ENCODE results near the gene GLMP. TPM values are rescaled to one million over a fixed set of nuclear protein-coding genes. Genes with fewer than 3 reads are reported as not detected.
A peak's percentile ranks its signal among the peaks of the same experiment; 100 is the strongest.

GLMP gene
- total RNA-seq, 1 experiment from 2014 or later, result 17.7 TPM

DNA sequence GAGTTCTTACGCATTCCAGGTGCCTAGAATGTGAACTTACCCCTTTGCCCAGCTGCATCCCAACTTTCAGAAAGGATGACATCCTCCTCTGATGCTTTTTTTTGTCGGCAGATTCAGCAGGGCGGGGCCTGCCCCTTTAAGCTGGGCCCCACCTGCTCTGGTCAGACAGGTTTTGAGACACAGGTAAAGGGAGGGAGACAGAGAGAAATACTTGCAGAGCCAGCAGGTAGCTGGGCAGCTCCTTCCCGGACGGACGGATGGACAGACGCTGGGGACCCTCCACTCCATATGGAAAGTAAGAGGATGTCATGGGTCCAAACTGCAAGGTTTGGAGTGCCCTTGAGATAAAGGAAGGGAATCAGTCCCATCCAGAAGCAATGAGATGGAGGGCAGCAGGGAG lies 11.4 kb downstream of the GLMP start, which contains the start of gene TMEM79:
TMEM79 (plus strand) TSS at position 214 of the 400 bp plus-strand sequence. CDS start 902 bp downstream, outside the sequence.
- Histone ChIP-seq H3K4me2 (ENCODE audit: low read depth, low read length, poor library complexity, severe bottlenecking) (peak within 1 kb of the TSS; percentile 70), H3K9ac (ENCODE audit: low read length) (peak within 1 kb of the TSS; percentile 94), H3K27me3 (ENCODE audit: low read length) (no peaks in the 10 kb centered on the region), H3K36me3 (ENCODE audit: insufficient read depth, low read length) (peaks cover 14% of the 10 kb centered on the region; the same call in 1 of the 2 replicates), H3K79me2 (ENCODE audit: low read length) (peaks cover 50% of the 10 kb centered on the region), H3K9me3 (ENCODE audit: low read length) (no peaks in the 10 kb centered on the region), H3K4me3 (ENCODE audit: low read length) (peak within 1 kb of the TSS; percentile 74), H4K20me1 (ENCODE audit: insufficient read depth, low read depth, low read length) (peaks cover 25% of the 10 kb centered on the region; the same call in 1 of the 2 replicates), H2AFZ (ENCODE audit: low read length) (peak within 1 kb of the TSS; percentile 64; the same call in 1 of the 2 replicates), H3K27ac (ENCODE audit: low read length) (no peak within 1 kb of the TSS; the same call in 1 of the 2 replicates), H3K9me2 (replicated peaks; ENCODE audit: insufficient read depth, low read length) (no peaks in the 10 kb centered on the region), H3K4me1 (ENCODE audit: low read length) (peaks cover 24% of the 10 kb centered on the region)
- DNase-seq, result no peak

DNA sequence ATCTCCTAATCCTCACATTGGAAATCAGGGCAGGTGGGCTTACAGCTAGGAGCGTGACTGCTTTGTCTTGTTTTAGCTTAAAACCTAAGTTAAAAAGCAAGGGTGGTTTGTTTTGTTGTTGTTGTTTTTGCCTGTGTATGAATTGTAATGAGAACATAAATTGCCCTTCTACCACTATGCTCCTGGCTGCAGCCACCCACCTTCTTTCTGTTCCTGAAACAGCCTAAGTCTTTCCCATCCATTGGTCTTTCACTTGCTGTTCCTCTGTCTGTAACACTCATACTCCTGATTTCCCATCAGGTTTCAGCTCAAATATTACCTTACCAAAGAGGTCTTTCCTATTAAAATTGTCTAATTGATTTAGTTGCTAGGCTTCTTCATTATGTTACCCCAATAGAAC lies 12.0 kb downstream of the GLMP start:
- H3K9me3 ChIP-seq (ENCODE audit: low read length), result no peaks in the 10 kb centered on the region
- H3K4me1 ChIP-seq (ENCODE audit: low read length), result peaks cover 24% of the 10 kb centered on the region
- no peak for DNase-seq
- H3K9me2 ChIP-seq (replicated peaks; ENCODE audit: insufficient read depth, low read length), result no peaks in the 10 kb centered on the region
- peak overlapping the region; percentile 94 for H3K9ac ChIP-seq (ENCODE audit: low read length)
- peaks cover 56% of the 10 kb centered on the region for H3K79me2 ChIP-seq (ENCODE audit: low read length)
- no peak overlapping the region for H2AFZ ChIP-seq (ENCODE audit: low read length)
- peaks cover 16% of the 10 kb centered on the region; the same call in 1 of the 2 replicates for H3K36me3 ChIP-seq (ENCODE audit: insufficient read depth, low read length)
- peaks cover 25% of the 10 kb centered on the region; the same call in 1 of the 2 replicates for H4K20me1 ChIP-seq (ENCODE audit: insufficient read depth, low read depth, low read length)
- peak overlapping the region; percentile 74 for H3K4me3 ChIP-seq (ENCODE audit: low read length)
- H3K4me2 ChIP-seq (ENCODE audit: low read depth, low read length, poor library complexity, severe bottlenecking), result peak overlapping the region; percentile 70
- no peaks in the 10 kb centered on the region for H3K27me3 ChIP-seq (ENCODE audit: low read length)
- H3K27ac ChIP-seq (ENCODE audit: low read length), result no peak overlapping the region

DNA sequence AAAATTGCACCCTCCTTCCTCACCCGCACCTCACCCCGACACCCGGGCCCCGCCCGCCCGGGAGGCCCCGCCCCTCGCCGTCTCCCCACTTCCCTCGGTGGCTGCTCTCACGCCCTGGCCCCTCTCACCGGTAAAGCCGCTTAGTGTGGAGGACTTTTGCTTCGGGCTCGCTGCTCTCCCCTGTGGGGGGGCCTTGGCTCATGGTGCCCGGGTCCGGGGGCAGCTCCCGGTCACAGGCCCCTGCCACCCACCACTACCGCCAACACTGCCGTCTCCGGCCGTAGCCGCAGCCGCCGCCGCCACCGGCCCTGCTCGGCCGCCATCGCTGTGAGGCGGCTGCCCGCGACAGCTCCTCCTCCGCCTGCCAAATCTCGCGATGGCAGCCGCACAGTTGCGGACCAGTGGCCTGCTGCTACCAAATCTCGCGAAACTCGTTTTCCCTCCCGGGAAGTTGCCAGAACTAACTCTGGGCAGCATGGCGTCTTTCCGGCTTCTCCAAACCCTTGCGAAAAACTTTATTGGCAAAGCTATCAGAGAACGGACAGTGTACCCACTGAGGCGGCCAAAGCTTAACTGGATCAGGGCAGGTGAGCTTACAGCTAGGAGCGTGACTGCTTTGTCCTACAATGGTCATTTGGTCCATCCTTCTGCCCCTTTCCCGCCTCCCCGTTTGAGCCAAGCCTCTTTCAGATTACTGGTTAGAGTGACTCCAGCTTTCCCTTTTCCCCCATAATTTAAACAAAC lies 12.8 kb downstream of the GLMP start, which contains the start of gene SMG5:
SMG5 (minus strand) TSS at position 347 of the 744 bp plus-strand sequence; CDS start at position 202, 145 bp downstream.
- Histone ChIP-seq H2AFZ (ENCODE audit: low read length) (peak within 1 kb of the TSS; percentile 64; the same call in 1 of the 2 replicates), H3K27ac (ENCODE audit: low read length) (peak within 1 kb of the TSS; percentile 73), H3K9ac (ENCODE audit: low read length) (peak within 1 kb of the TSS; percentile 94), H3K4me2 (ENCODE audit: low read depth, low read length, poor library complexity, severe bottlenecking) (peak within 1 kb of the TSS; percentile 70), H3K9me2 (replicated peaks; ENCODE audit: insufficient read depth, low read length) (no peaks in the 10 kb centered on the region), H3K4me1 (ENCODE audit: low read length) (peaks cover 24% of the 10 kb centered on the region), H3K79me2 (ENCODE audit: low read length) (peaks cover 63% of the 10 kb centered on the region), H3K27me3 (ENCODE audit: low read length) (no peaks in the 10 kb centered on the region), H4K20me1 (ENCODE audit: insufficient read depth, low read depth, low read length) (peaks cover 25% of the 10 kb centered on the region; the same call in 1 of the 2 replicates), H3K36me3 (ENCODE audit: insufficient read depth, low read length) (peaks cover 24% of the 10 kb centered on the region; the same call in 1 of the 2 replicates), H3K4me3 (ENCODE audit: low read length) (peak within 1 kb of the TSS; percentile 74), H3K9me3 (ENCODE audit: low read length) (no peaks in the 10 kb centered on the region)
- DNase-seq, result peak; percentile 99

DNA sequence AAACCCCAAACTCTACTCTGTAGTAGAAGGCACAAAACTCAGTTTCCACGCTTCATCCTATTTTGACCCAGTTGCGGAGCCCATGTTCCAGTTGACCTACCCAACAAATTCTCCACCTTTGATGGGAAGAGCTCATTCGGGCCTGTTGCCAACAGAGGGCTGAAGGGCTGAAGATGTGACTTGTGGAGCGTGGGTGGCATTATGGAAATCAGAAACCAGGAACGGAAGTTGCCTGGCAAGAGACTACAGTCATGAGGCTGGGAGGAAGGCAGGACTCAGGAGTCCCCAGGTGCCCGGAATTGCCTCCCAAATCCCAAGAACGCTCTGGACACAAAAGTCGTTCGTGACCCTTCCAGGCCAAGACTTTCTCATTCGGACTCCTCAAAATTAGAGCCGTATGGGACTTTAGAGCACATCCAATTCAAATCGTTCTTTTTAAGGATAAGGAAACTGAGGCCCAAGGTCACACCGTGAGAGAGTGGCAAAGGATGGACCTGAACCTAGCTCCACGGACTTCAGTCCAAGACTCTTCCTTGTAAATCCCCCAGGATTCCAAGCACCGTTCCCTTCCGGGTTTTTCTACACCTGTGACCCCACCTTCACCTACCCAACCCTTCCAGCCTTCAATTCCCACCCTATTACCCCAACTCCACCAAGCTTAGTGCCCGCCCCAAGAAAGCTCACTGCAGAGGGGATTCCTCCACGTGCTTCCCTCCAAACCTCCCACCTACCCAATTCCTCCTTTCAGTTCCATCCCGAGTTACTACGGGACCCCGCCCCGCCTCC lies 13.6 kb downstream of the GLMP start:
- Histone ChIP-seq H3K9me2 (replicated peaks; ENCODE audit: insufficient read depth, low read length) (no peaks in the 10 kb centered on the region), H2AFZ (ENCODE audit: low read length) (no peak overlapping the region)
- DNase-seq, result peak; percentile 79

DNA sequence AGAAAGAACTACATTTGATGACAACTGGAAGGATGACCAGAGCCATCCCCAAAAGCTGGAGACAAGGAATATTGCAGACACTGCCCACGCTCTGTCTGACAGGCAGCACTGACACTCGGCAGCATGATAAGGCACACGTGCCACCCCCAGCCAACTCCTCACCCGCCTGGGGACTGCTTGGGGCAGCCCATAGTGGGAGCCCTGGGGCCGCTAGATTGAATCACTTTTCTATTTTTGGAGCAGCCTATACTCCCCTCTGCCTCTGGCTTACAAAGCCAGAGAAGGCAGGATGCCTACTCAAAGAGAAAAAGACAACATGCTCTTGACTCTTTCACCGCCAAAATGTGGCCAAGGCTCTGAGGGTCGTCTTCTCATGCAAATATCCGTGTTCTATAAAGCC lies 14.2 kb downstream of the GLMP start:
- DNase-seq, result peak; percentile 78
- H4K20me1 ChIP-seq (ENCODE audit: insufficient read depth, low read depth, low read length), result peaks cover 25% of the 10 kb centered on the region; the same call in 1 of the 2 replicates
- H3K27ac ChIP-seq (ENCODE audit: low read length), result peak overlapping the region; percentile 73
- peaks cover 24% of the 10 kb centered on the region for H3K4me1 ChIP-seq (ENCODE audit: low read length)
- peaks cover 63% of the 10 kb centered on the region for H3K79me2 ChIP-seq (ENCODE audit: low read length)
- peak overlapping the region; percentile 74 for H3K4me3 ChIP-seq (ENCODE audit: low read length)
- H3K9me3 ChIP-seq (ENCODE audit: low read length), result no peaks in the 10 kb centered on the region
- H3K36me3 ChIP-seq (ENCODE audit: insufficient read depth, low read length), result peaks cover 34% of the 10 kb centered on the region; the same call in 1 of the 2 replicates
- no peaks in the 10 kb centered on the region for H3K27me3 ChIP-seq (ENCODE audit: low read length)
- no peak overlapping the region for H2AFZ ChIP-seq (ENCODE audit: low read length)
- H3K9me2 ChIP-seq (replicated peaks; ENCODE audit: insufficient read depth, low read length), result no peaks in the 10 kb centered on the region
- H3K9ac ChIP-seq (ENCODE audit: low read length), result peak overlapping the region; percentile 94
- H3K4me2 ChIP-seq (ENCODE audit: low read depth, low read length, poor library complexity, severe bottlenecking), result peak overlapping the region; percentile 70

More for the DNA sequence above, 13.6 kb downstream of the GLMP start:
- Histone ChIP-seq H3K9ac (ENCODE audit: low read length) (peak overlapping the region; percentile 94), H3K27me3 (ENCODE audit: low read length) (no peaks in the 10 kb centered on the region), H3K4me3 (ENCODE audit: low read length) (peak overlapping the region; percentile 74), H3K4me2 (ENCODE audit: low read depth, low read length, poor library complexity, severe bottlenecking) (peak overlapping the region; percentile 70), H3K36me3 (ENCODE audit: insufficient read depth, low read length) (peaks cover 28% of the 10 kb centered on the region; the same call in 1 of the 2 replicates), H3K4me1 (ENCODE audit: low read length) (peaks cover 24% of the 10 kb centered on the region), H3K79me2 (ENCODE audit: low read length) (peaks cover 63% of the 10 kb centered on the region), H3K9me3 (ENCODE audit: low read length) (no peaks in the 10 kb centered on the region), H4K20me1 (ENCODE audit: insufficient read depth, low read depth, low read length) (peaks cover 25% of the 10 kb centered on the region; the same call in 1 of the 2 replicates), H3K27ac (ENCODE audit: low read length) (peak overlapping the region; percentile 73)

DNA sequence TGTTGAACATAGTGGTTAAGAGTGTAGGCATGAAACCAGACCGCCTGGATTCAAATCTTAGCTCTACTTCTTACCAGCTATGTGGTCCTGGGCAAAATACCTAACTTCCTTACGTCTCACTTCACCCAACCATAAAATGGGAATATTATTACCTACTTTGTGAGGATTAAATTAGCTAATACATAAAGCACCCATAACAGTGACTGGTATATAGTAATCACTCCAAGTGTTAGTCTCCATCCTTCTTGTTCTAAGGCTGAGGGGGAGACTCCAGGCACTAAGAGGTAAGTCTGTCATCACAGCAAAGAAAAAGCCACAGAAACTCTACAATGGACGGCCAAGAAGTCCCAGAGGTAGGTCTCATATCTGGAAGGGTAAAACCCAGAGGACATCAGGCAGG lies 15.6 kb downstream of the GLMP start:
- Histone ChIP-seq H3K27me3 (ENCODE audit: low read length) (no peaks in the 10 kb centered on the region), H4K20me1 (ENCODE audit: insufficient read depth, low read depth, low read length) (peaks cover 25% of the 10 kb centered on the region; the same call in 1 of the 2 replicates), H2AFZ (ENCODE audit: low read length) (no peak overlapping the region), H3K27ac (ENCODE audit: low read length) (no peak overlapping the region), H3K9ac (ENCODE audit: low read length) (no peak overlapping the region), H3K9me3 (ENCODE audit: low read length) (no peaks in the 10 kb centered on the region), H3K4me1 (ENCODE audit: low read length) (peaks cover 24% of the 10 kb centered on the region), H3K9me2 (replicated peaks; ENCODE audit: insufficient read depth, low read length) (no peaks in the 10 kb centered on the region), H3K36me3 (ENCODE audit: insufficient read depth, low read length) (peaks cover 40% of the 10 kb centered on the region; the same call in 1 of the 2 replicates), H3K79me2 (ENCODE audit: low read length) (peaks cover 63% of the 10 kb centered on the region), H3K4me2 (ENCODE audit: low read depth, low read length, poor library complexity, severe bottlenecking) (no peak overlapping the region), H3K4me3 (ENCODE audit: low read length) (no peak overlapping the region)
- DNase-seq, result no peak

DNA sequence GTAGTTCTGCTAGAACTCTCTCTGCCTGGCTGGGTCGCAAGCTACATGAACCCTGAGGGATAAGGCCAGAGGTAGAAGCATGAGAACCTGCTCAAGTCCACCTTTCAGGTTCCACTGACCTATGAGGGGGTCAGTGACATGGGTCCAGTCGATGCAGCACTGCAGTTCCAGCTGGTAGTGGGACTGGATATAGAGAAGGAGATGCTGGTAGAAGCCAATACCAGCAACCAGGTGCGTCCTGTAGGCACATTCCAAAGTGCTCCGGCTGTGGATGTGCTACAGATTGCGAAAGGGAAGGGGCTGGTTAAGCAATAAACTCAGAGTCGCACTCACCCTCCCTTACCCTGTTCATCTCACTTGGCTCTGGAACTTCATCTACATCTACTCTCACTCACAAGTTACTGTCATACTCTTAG lies 18.5 kb downstream of the GLMP start:
- no peak overlapping the region for H3K4me3 ChIP-seq (ENCODE audit: low read length)
- H3K9ac ChIP-seq (ENCODE audit: low read length), result no peak overlapping the region
- peaks cover 28% of the 10 kb centered on the region; the same call in 1 of the 2 replicates for H4K20me1 ChIP-seq (ENCODE audit: insufficient read depth, low read depth, low read length)
- peaks cover 16% of the 10 kb centered on the region for H3K4me1 ChIP-seq (ENCODE audit: low read length)
- no peak overlapping the region for H2AFZ ChIP-seq (ENCODE audit: low read length)
- H3K36me3 ChIP-seq (ENCODE audit: insufficient read depth, low read length), result peaks cover 60% of the 10 kb centered on the region
- H3K27ac ChIP-seq (ENCODE audit: low read length), result no peak overlapping the region
- peaks cover 42% of the 10 kb centered on the region for H3K79me2 ChIP-seq (ENCODE audit: low read length)
- no peak for DNase-seq
- H3K9me2 ChIP-seq (replicated peaks; ENCODE audit: insufficient read depth, low read length), result no peaks in the 10 kb centered on the region
- no peaks in the 10 kb centered on the region for H3K9me3 ChIP-seq (ENCODE audit: low read length)
- H3K4me2 ChIP-seq (ENCODE audit: low read depth, low read length, poor library complexity, severe bottlenecking), result no peak overlapping the region
- no peaks in the 10 kb centered on the region for H3K27me3 ChIP-seq (ENCODE audit: low read length)

All from Karpas-422 (cell line).